Cardiac septum (tissue), 1 donor: ENCODE measurements around the gene NR2C2AP. TPM values are rescaled to one million over a fixed set of nuclear protein-coding genes. Genes with fewer than 3 reads are reported as not detected.
"Not testable (repeated sequence)": the region's sequence is repeated elsewhere in the genome, so short reads cannot be mapped to it uniquely, and the experiment has no call there.

Experiments
- DNase-seq: peaks from one replicate; pipeline ENCODE4 v3.0.0-alpha.2; 2020; ENCODE audit warnings: low spot score
- intact Hi-C: fragments of 100-400 bp; cut with DNase I; formaldehyde crosslinking; loops from one replicate; pipeline ENCODE4 v1.14.0; 2022
- total RNA-seq: library from RNA; stranded (reverse); fragmentation: NEBNext Ultra II Directional; extraction: Animal tissue kit (Norgen Biotek cat#: 25700); gene quantifications from one replicate; pipeline ENCODE4 v1.2.1, GENCODE V29; 2021
- donor health status: DM: no; HTN: no; CAD: no.

NR2C2AP gene
- total RNA-seq, 1 donor from 2014 or later: 6.1 TPM

- DNase-seq: peak; percentile 99
- intact Hi-C loops: loop anchor here (1.0 to 10.0 kb wide), 5 partner anchors 11 to 313 kb away; partner anchors contain the start of genes GATAD2A, MAU2, NR2C2AP and SLC25A42
Measured at GRCh38 chr19:19192078-19192882, 10.9 kb downstream of the NR2C2AP start, which contains the start of the genes BORCS8 and RFXANK. Gene BORCS8, minus strand, starts transcription at chr19:19192152. Its CDS starts 35 bp downstream, at chr19:19192117. Gene RFXANK, plus strand, starts transcription at chr19:19192258. Its CDS starts 1,689 bp downstream, at chr19:19193947.

GRCh38 chr19:19191768-19192077, 11.5 kb downstream of the NR2C2AP start:
- intact Hi-C loops: loop anchor here (1.0 to 10.0 kb wide), 5 partner anchors 12 to 313 kb away; partner anchors contain the start of genes GATAD2A, MAU2, NR2C2AP and SLC25A42
- no peak for DNase-seq

GRCh38 chr19:19186742-19187141, 16.5 kb downstream of the NR2C2AP start:
- intact Hi-C loops: no loop called here
- DNase-seq: no peak

GRCh38 chr19:19185853-19186740, 17.1 kb downstream of the NR2C2AP start:
- intact Hi-C loops: no loop called here
- DNase-seq: no peak

GRCh38 chr19:19181488-19181998, 21.7 kb downstream of the NR2C2AP start:
- no peak for DNase-seq
- intact Hi-C loops: no loop called here

GRCh38 chr19:19179548-19180441, 23.4 kb downstream of the NR2C2AP start:
- intact Hi-C loops: no loop called here
- no peak for DNase-seq

- DNase-seq: no peak
- intact Hi-C loops: no loop called here
Measured at GRCh38 chr19:19176950-19177349, 26.3 kb downstream of the NR2C2AP start.

- intact Hi-C loops, DNase-seq: not testable (repeated sequence)
Measured at GRCh38 chr19:19173243-19173642, 30.0 kb downstream of the NR2C2AP start.

GRCh38 chr19:19171821-19172532, 31.2 kb downstream of the NR2C2AP start:
- intact Hi-C loops: no loop called here
- DNase-seq: no peak

GRCh38 chr19:19170873-19171672, 32.1 kb downstream of the NR2C2AP start:
- intact Hi-C loops: no loop called here
- DNase-seq: no peak

- DNase-seq: peak; percentile 91
- intact Hi-C loops: no loop called here
Measured at GRCh38 chr19:19170053-19170872, 33.0 kb downstream of the NR2C2AP start, which contains the start of gene MEF2B. Gene MEF2B, minus strand, starts transcription at chr19:19170263. Its CDS starts 19,528 bp downstream, at chr19:19150735.

- no peak for DNase-seq
- intact Hi-C loops: no loop called here
Measured at GRCh38 chr19:19169236-19170052, 33.8 kb downstream of the NR2C2AP start.

GRCh38 chr19:19167612-19168011, 35.6 kb downstream of the NR2C2AP start:
- intact Hi-C loops: no loop called here
- DNase-seq: no peak

- intact Hi-C loops: no loop called here
- DNase-seq: no peak
Measured at GRCh38 chr19:19165396-19165795, 37.8 kb downstream of the NR2C2AP start.

GRCh38 chr19:19162495-19162894, 40.7 kb downstream of the NR2C2AP start:
- intact Hi-C loops: no loop called here
- DNase-seq: no peak

GRCh38 chr19:19160461-19161035, 42.7 kb downstream of the NR2C2AP start:
- no peak for DNase-seq
- intact Hi-C loops: no loop called here
